Psoas muscle (tissue), 8 donors: ENCODE measurements around the gene GIPC2. TPM values are rescaled to one million over a fixed set of nuclear protein-coding genes. Genes with fewer than 3 reads are reported as not detected.
A peak's percentile ranks its signal among the peaks of the same experiment; 100 is the strongest.
"Not testable (repeated sequence)": the region's sequence is repeated elsewhere in the genome, so short reads cannot be mapped to it uniquely, and the experiment has no call there.

Source experiments
- ATAC-seq, 4 donors: fragments of 200-7000 bp; cut with Tn5 transposase; one replicate each; pipeline ENCODE4 v1.9.1; 2020; ENCODE audit warnings: moderate library complexity in 3 of 4, mild to moderate bottlenecking in 2 of 4
- DNase-seq, 2 donors: peaks; one replicate each; pipeline ENCODE4 v3.0.0-alpha.2; 2020
- H3K27ac ChIP-seq: fragments of 200-600 bp; one replicate; pipeline ENCODE4 v1.8.0; 2022
- H3K27me3 ChIP-seq, 3 donors: fragments of 200-600 bp in 1 of 3; one replicate each; pipeline versions ENCODE4 v1.6.1 to v1.8.0; 2013 to 2022; ENCODE audit warnings: low read length in 2 of 3, mild to moderate bottlenecking in 2 of 3, moderate library complexity in 1 of 3; ENCODE audit not compliant: insufficient read depth in 3 of 3
- H3K36me3 ChIP-seq, 2 donors: fragments of 200-600 bp in 1 of 2; one replicate each; pipeline versions ENCODE4 v1.6.1 to v1.8.0; 2013 to 2022; ENCODE audit warnings: low read depth in 1 of 2, mild to moderate bottlenecking in 1 of 2, moderate library complexity in 1 of 2; ENCODE audit not compliant: insufficient read depth in 1 of 2
- H3K4me1 ChIP-seq: fragments of 200-600 bp; one replicate; pipeline ENCODE4 v1.8.0; 2022
- H3K4me3 ChIP-seq: fragments of 200-600 bp; one replicate; pipeline ENCODE4 v1.8.0; 2022; ENCODE audit warnings: mild to moderate bottlenecking
- H3K9me3 ChIP-seq: fragments of 200-600 bp; one replicate; pipeline ENCODE4 v1.8.0; 2022
- CTCF ChIP-seq: fragments of 200-600 bp; IDR thresholded peaks from one replicate; pipeline ENCODE4 v1.8.0; 2022; ENCODE audit warnings: antibody characterized with exemption
- WGBS, 3 donors: extraction: QIAGEN DNeasy Blood & Tissue Kit; methylation state at CpG; one replicate each; pipeline versions ENCODE4 v1.1.6 to v1.1.7; 2013; 5-methylcytosine and 5-hydroxymethylcytosine counted together
- intact Hi-C, 2 donors: fragments of 100-400 bp; cut with DNase I; formaldehyde crosslinking; loops; one replicate each; pipeline versions ENCODE4 v1.11.0 to v1.14.2; 2022
- polyA plus RNA-seq, 3 donors: library from polyadenylated mRNA; stranded (reverse); fragments of 200-250 nt; gene quantifications; one replicate each; pipeline ENCODE4 v1.2.3, GENCODE V29; 2013
- total RNA-seq, 4 donors: library from RNA; stranded (reverse); fragmentation: NEBNext Ultra II Directional in 2 of 4; extraction: Animal tissue kit (Norgen Biotek cat#: 25700) in 2 of 4; gene quantifications; one replicate each; pipeline versions ENCODE4 v1.2.1 to v1.2.4, GENCODE V29; 2021 to 2023
- donor health status: healthy with polysubstance abuse.
- donor health status: DM: no; HTN: no; CAD: no; lungs with moderate emphysema.
- donor health status: Bipolar disorder and iron deficiency.
- donor health status: healthy.
- donor health status: DM: yes; HTN: yes; CAD: no.
- donor health status: DM: no; HTN: no; CAD: no.
- donor health status: DM: no; HTN: no; CAD: no.
- donor health status: DM: yes; HTN: yes; CAD: no.

GIPC2 gene
- total and polyA plus RNA-seq, 7 donors: 0.68 to 1.6 (median 1.2) TPM

DNA sequence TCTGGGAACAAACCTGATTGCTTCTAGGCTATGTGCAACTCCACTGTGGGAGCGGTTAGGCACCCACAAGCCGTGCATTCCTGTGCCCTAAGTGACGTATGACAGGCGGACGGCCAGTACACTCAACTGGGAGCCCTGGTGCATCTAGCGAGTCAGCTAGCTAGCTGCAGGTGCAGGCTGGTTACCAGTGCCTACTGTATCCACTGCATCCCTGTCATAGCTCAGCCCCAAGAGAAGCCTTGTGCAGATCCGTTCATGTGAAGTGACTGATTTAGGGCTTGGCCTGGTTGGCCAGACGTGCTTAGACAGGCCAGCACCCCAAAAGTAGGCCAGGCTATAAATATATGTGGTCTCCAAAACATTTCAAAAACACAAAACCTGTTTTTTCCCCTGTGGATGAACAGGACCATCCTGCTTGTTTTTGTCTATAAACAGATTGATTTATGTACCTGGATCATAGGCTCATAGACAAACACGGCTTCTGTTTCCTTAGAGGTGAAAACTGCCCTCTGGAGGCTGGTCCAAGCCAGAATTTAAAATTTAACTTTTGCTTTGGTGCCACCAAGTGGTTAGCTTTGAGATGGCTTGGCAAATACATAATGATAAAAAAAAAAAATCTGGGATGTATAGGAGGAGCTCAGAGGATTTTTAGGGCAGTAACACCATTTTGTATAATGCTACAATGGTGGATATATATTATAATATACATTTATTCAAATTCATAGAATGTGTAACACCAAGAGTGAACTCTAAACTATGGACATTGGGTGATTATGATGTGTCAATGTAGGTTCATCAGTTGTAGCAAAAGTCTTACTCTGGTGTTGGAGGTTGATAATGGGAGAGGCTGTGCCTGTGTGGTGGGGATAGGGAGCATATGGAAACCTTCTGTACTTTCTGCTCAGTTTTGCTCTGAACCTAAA, 68.5 kb downstream of the GIPC2 start:
- peak; percentile 87 to 96 (median 88) for ATAC-seq
- Histone ChIP-seq H3K4me1 (no peaks in the 10 kb centered on the region), H3K27me3 (no peaks in the 10 kb centered on the region), H3K36me3 (no peaks in the 10 kb centered on the region), H3K9me3 (no peaks in the 10 kb centered on the region), H3K4me3 (peak overlapping the region; percentile 6), H3K27ac (peak overlapping the region; percentile 67)
- peak; percentile 23 to 75 for DNase-seq
- TF ChIP-seq CTCF: peak; percentile 87
- intact Hi-C loops: loop anchor here (2.0 to 10.0 kb wide), 8 partner anchors 42 to 289 kb away; partner anchors contain the start of genes FUBP1 (in 2 of the 2), DNAJB4 (in 1 of the 2) and GIPC2 (in 1 of the 2)
- 28 to 48% (median 30%) methylated on average over 9 of the region's 9 CpGs for WGBS, 3 donors

DNA sequence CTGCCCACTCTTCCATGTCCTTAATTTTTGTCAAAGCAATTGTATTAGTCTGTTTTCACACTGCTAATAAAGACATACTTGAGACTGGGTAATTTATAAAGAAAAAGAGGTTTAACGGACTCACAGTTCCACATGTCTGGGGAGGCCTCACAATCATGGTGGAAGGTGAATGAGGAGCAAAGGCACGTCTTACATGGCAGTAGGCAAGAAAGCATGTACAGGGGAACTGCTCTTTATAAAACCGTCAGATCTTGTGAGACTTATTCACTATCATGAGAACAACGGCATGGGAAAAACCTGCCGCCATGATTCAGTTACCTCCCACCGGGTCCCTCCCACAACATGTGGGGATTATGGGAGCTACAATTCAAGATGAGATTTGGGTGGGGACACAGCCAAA, 74.7 kb downstream of the GIPC2 start:
- DNase-seq: not testable (repeated sequence)

DNA sequence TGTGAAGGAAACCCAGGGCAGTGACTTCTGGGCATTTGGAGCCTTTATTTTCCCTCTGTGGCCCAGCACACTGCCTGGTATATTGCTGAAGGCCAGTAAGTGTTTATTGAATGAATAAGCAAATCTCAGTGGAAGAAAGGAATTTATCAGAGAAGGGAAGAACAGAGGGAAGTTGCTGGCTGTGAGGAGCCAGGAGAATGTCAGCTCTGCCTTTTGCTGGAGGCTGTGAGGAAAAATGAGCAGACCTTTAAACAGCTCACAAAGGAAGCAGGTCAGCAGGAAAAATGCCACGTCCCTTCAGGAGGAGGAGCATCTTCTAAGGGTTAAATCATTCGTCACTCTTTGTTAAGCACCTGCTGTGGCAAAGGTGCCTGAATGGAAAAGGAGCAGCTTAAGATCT, 75.9 kb downstream of the GIPC2 start:
- no peak overlapping the region for H3K27ac ChIP-seq
- H3K36me3 ChIP-seq: no peaks in the 10 kb centered on the region
- WGBS, 3 donors: 76 to 80% (median 77%) methylated on average over 2 of the region's 2 CpGs
- DNase-seq (no peak), ATAC-seq (no peak)
- no peak overlapping the region for H3K4me3 ChIP-seq
- no peaks in the 10 kb centered on the region for H3K9me3 ChIP-seq
- H3K4me1 ChIP-seq: no peaks in the 10 kb centered on the region
- H3K27me3 ChIP-seq: no peaks in the 10 kb centered on the region
- no peak for TF ChIP-seq CTCF
- intact Hi-C loops: loop anchor here in 1 of 2 donors (10.0 kb wide), 1 partner anchor 967 kb away; no protein-coding TSS in a partner anchor

More for the DNA sequence above, 74.7 kb downstream of the GIPC2 start:
- not testable (repeated sequence) for ATAC-seq, H3K27me3 ChIP-seq, H3K9me3 ChIP-seq, H3K36me3 ChIP-seq, H3K4me1 ChIP-seq, H3K4me3 ChIP-seq, H3K27ac ChIP-seq
- intact Hi-C loops: loop anchor here in 1 of 2 donors (10.0 kb wide), 1 partner anchor 966 kb away; no protein-coding TSS in a partner anchor
- 96 to 98% (median 97%) methylated on average over 6 of the region's 6 CpGs for WGBS, 3 donors

DNA sequence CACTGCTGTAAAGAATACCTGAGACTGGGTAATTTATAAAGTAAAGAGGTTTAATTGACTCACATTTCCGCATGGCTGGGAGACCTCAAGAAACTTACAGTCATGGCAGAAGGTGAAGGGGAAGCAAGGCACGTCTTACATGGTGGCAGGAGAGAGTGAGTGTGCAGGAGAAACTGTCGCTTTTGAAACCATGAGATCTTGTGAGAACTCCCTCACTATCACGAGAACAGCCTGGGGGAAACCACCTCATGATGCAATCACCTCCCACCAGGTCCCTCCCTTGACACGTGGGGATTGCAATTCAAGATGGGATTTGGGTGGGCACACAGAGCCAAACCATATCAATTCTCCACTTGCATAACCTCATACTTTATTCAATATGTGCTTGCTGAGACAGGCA, 76.6 kb downstream of the GIPC2 start:
- Histone ChIP-seq H3K4me3 (no peak overlapping the region), H3K9me3 (no peaks in the 10 kb centered on the region), H3K4me1 (no peaks in the 10 kb centered on the region), H3K27ac (no peak overlapping the region), H3K36me3 (no peaks in the 10 kb centered on the region), H3K27me3 (no peaks in the 10 kb centered on the region)
- DNase-seq: no peak
- WGBS, 3 donors: 73 to 81% (median 76%) methylated on average over 5 of the region's 5 CpGs
- intact Hi-C loops: loop anchor here in 1 of 2 donors (10.0 kb wide), 1 partner anchor 968 kb away; no protein-coding TSS in a partner anchor
- TF ChIP-seq CTCF: no peak
- ATAC-seq: no peak

DNA sequence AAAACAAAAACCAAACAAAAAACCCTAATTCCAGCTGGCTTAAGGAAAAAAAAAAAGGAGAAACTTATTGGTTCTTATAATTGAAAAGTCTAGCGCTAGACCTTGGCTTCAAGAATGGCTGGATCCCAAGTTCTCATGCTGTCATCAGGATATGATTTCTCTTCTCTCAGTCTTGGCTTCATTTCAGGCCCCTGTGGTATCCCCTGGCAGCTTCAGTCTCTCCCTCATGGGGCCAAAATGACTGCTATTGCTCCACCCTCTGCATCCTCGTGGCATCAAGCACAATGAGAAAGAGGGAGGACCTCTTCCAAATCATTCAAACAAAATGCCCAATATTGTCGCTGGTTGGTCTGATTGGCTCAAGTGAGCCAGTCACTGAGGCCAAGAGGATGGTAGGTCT, 80.7 kb downstream of the GIPC2 start:
- peak in 2 of 4 donors; percentile 35 to 62 for ATAC-seq
- no peaks in the 10 kb centered on the region for H3K9me3 ChIP-seq
- no peak for DNase-seq

More for the DNA sequence above, 80.7 kb downstream of the GIPC2 start:
- Histone ChIP-seq H3K4me3 (no peak overlapping the region), H3K27ac (no peak overlapping the region), H3K36me3 (no peaks in the 10 kb centered on the region), H3K4me1 (no peaks in the 10 kb centered on the region), H3K27me3 (no peaks in the 10 kb centered on the region)
- intact Hi-C loops: loop anchor here in 1 of 2 donors (10.0 kb wide), 1 partner anchor 972 kb away; no protein-coding TSS in a partner anchor
- 52 to 66% (median 57%) methylated on average over 3 of the region's 3 CpGs for WGBS, 3 donors
- TF ChIP-seq CTCF: no peak
